ENCODE data around the gene G6PC1.

Gene G6PC1

GRCh38 chr17:42946812-42947211 lies 46.2 kb downstream of the G6PC1 start:
- TF ChIP-seq POLR2AphosphoS5 (IDR thresholded peaks at IDR 0.05; ENCODE audit: low read depth) (no peak), GABPA (IDR thresholded peaks at IDR 0.05; ENCODE audit: low read depth) (no peak), CTCF (IDR thresholded peaks at IDR 0.05; ENCODE audit: insufficient read depth, low read length) (no peak), REST (IDR thresholded peaks at IDR 0.05; ENCODE audit: insufficient replicate concordance, low read depth) (no peak), SPI1 (IDR thresholded peaks at IDR 0.05; ENCODE audit: borderline replicate concordance, low read depth) (no peak)
- Histone ChIP-seq H3K27me3 (ENCODE audit: insufficient read depth, poor library complexity, severe bottlenecking) (no peaks in the 10 kb centered on the region), H3K4me3 (replicated peaks; ENCODE audit: insufficient read depth, low read length) (no peak overlapping the region), H3K27ac (replicated peaks) (no peak overlapping the region)
- no peak for DNase-seq (ENCODE audit: low read depth in 1 of 2, low spot score in 1 of 2)

- DNase-seq (ENCODE audit: low read depth in 1 of 2, low spot score in 1 of 2), result no peak
- TF ChIP-seq SPI1 (IDR thresholded peaks at IDR 0.05; ENCODE audit: borderline replicate concordance, low read depth) (no peak), GABPA (IDR thresholded peaks at IDR 0.05; ENCODE audit: low read depth) (no peak), POLR2AphosphoS5 (IDR thresholded peaks at IDR 0.05; ENCODE audit: low read depth) (no peak), CTCF (IDR thresholded peaks at IDR 0.05; ENCODE audit: insufficient read depth, low read length) (no peak), REST (IDR thresholded peaks at IDR 0.05; ENCODE audit: insufficient replicate concordance, low read depth) (no peak)
- Histone ChIP-seq H3K27me3 (ENCODE audit: insufficient read depth, poor library complexity, severe bottlenecking) (no peaks in the 10 kb centered on the region), H3K4me3 (replicated peaks; ENCODE audit: insufficient read depth, low read length) (no peak overlapping the region), H3K27ac (replicated peaks) (no peak overlapping the region)
These were observed 49.6 kb downstream of the G6PC1 start for GRCh38 chr17:42950044-42950783.

Measured in HL-60 (cell line).